GM12878 (cell line): ENCODE results near the gene DHDH. TPM values are rescaled to one million over a fixed set of nuclear protein-coding genes. Genes with fewer than 3 reads are reported as not detected.

ENCODE experiments used
- ATAC-seq: fragments of 200-7000 bp; cut with Tn5 transposase; 3 replicates; pipeline ENCODE4 v1.9.1; 2020; ENCODE audit warnings: mild to moderate bottlenecking, moderate library complexity
- BruUV-seq: library from RNA; stranded (reverse); fragments of 400-500 nt; replicated peaks from 2 replicates; lab custom pipeline; 2021; lab: Mats Ljungman, UMichigan
- CTCF ChIA-PET: fragments of 300-600 bp; sonication (Branson Sonifier 250); formaldehyde crosslinking; extraction: SDS; loops from one replicate; lab custom pipeline; 2021; ENCODE audit warnings: inconsistent platforms; lab: Yijun Ruan, JAX
- POLR2A ChIA-PET: fragments of 350-600 bp; formaldehyde crosslinking; extraction: SDS; loops from one replicate; lab custom pipeline; 2021; ENCODE audit warnings: inconsistent platforms; lab: Charles Lee
- RAD21 ChIA-PET: fragments of 300-600 bp; sonication (Branson Sonifier 250); formaldehyde crosslinking; loops from one replicate; lab custom pipeline; 2023; ENCODE audit warnings: antibody characterized with exemption; ENCODE audit not compliant: unreplicated experiment; lab: Charles Lee
- SMC1A ChIA-PET: fragments of 300-600 bp; sonication (Branson Sonifier 250); formaldehyde crosslinking; loops from one replicate; lab custom pipeline; 2023; ENCODE audit not compliant: unreplicated experiment, uncharacterized antibody; lab: Charles Lee
- DNase-seq: peaks from one replicate; pipeline ENCODE4 v3.0.0-alpha.2; 2011; ENCODE audit warnings: low read depth, low spot score
- FAIRE-seq: peaks from 3 replicates; lab custom pipeline; 2011; peaks lifted over from hg19 to GRCh38; lab: Jason Lieb, UNC
- H2AFZ ChIP-seq: 2 replicates; pipeline ENCODE4 v1.6.0; 2011; ENCODE audit warnings: low read depth, low read length, control low read depth; ENCODE audit not compliant: control insufficient read depth
- H3K27ac ChIP-seq: 2 replicates; pipeline ENCODE4 v1.5.1; 2011; ENCODE audit warnings: control low read depth; ENCODE audit not compliant: control insufficient read depth, insufficient read depth
- H3K27me3 ChIP-seq, 2 experiments: replicated peaks in 1 of 2; 2 replicates each; pipeline versions ENCODE4 v1.6.0 to v1.6.1; 2011; ENCODE audit warnings: low read length in 1 of 2; ENCODE audit not compliant: control insufficient read depth in 2 of 2, insufficient read depth in 2 of 2
- H3K36me3 ChIP-seq, 2 experiments: 2 replicates each; pipeline ENCODE4 v1.5.1; 2011; ENCODE audit warnings: low read length in 1 of 2; ENCODE audit not compliant: control insufficient read depth in 2 of 2, insufficient read depth in 2 of 2
- H3K4me1 ChIP-seq: 2 replicates; pipeline ENCODE4 v1.6.1; 2011; ENCODE audit warnings: mild to moderate bottlenecking, low read length, moderate library complexity, mixed read lengths; ENCODE audit not compliant: control insufficient read depth, insufficient read depth
- H3K4me2 ChIP-seq: 2 replicates; pipeline ENCODE4 v1.6.0; 2011; ENCODE audit warnings: control low read depth; ENCODE audit not compliant: control insufficient read depth, insufficient read depth
- H3K4me3 ChIP-seq: fragments of 200-600 bp; sonication (generic); 2 replicates; pipeline ENCODE4 v1.5.1; 2016
- H3K79me2 ChIP-seq: 2 replicates; pipeline ENCODE4 v1.6.0; 2011; ENCODE audit warnings: low read length; ENCODE audit not compliant: control insufficient read depth, insufficient read depth
- H3K9ac ChIP-seq: 2 replicates; pipeline ENCODE4 v1.8.0; 2011; ENCODE audit warnings: low read length, control low read depth, mixed read lengths; ENCODE audit not compliant: control insufficient read depth, insufficient read depth
- H3K9me3 ChIP-seq: replicated peaks from 3 replicates; pipeline ENCODE4 v1.5.1; 2011; ENCODE audit warnings: mild to moderate bottlenecking, low read length; ENCODE audit not compliant: control insufficient read depth, insufficient read depth
- H4K20me1 ChIP-seq: 2 replicates; pipeline ENCODE4 v1.6.0; 2011; ENCODE audit not compliant: control insufficient read depth, insufficient read depth
- ATF7 ChIP-seq: fragments of 450-650 bp; IDR thresholded peaks from 2 replicates; pipeline ENCODE4 v1.6.1; 2016; ENCODE audit warnings: low read depth, mild to moderate bottlenecking
- BCL3 ChIP-seq: IDR thresholded peaks from 2 replicates; pipeline ENCODE4 v1.6.1; 2011; ENCODE audit warnings: borderline replicate concordance, low read depth, mild to moderate bottlenecking, moderate library complexity, low read length; ENCODE audit not compliant: insufficient read depth, poor library complexity, severe bottlenecking
- EGR1 ChIP-seq, 2 experiments: IDR thresholded peaks; 1 replicate in 1 of 2; 2 replicates in 1 of 2; pipeline ENCODE4 v1.6.1; 2011 to 2012; ENCODE audit warnings: low read depth in 2 of 2, low read length in 2 of 2, borderline replicate concordance in 1 of 2, mild to moderate bottlenecking in 1 of 2, moderate library complexity in 1 of 2
- ESRRA ChIP-seq: IDR thresholded peaks from 2 replicates; pipeline ENCODE4 v1.6.1; 2012; ENCODE audit warnings: mild to moderate bottlenecking, low read length, improper control_type of control experiment
- ETV6 ChIP-seq, 2 experiments: fragments of 450-650 bp in 1 of 2; IDR thresholded peaks in 1 of 2; conservative IDR thresholded peaks in 1 of 2; 2 replicates each; pipeline ENCODE4 v1.6.1; 2014; ENCODE audit warnings: antibody characterized with exemption in 1 of 2, borderline replicate concordance in 1 of 2, low read depth in 1 of 2, mild to moderate bottlenecking in 1 of 2, moderate library complexity in 1 of 2
- MEF2B ChIP-seq: fragments of 450-650 bp; IDR thresholded peaks from 2 replicates; pipeline ENCODE4 v1.6.1; 2018; ENCODE audit warnings: mild to moderate bottlenecking, moderate library complexity; ENCODE audit not compliant: partially characterized antibody, poor library complexity, severe bottlenecking
- MTA2 ChIP-seq: fragments of 450-650 bp; IDR thresholded peaks from 2 replicates; pipeline ENCODE4 v1.6.1; 2016; ENCODE audit warnings: low read depth, mild to moderate bottlenecking, moderate library complexity
- POLR2A ChIP-seq: IDR thresholded peaks from 2 replicates; pipeline ENCODE4 v1.6.1; 2011; ENCODE audit warnings: low read depth, mild to moderate bottlenecking, low read length
- RBBP5 ChIP-seq: fragments of 200-600 bp; sonication (generic); conservative IDR thresholded peaks from 2 replicates; pipeline ENCODE4 v1.6.1; 2016
- RELB ChIP-seq: fragments of 450-650 bp; IDR thresholded peaks from 2 replicates; pipeline ENCODE4 v1.6.1; 2017; ENCODE audit warnings: low read depth, mild to moderate bottlenecking, moderate library complexity
- SKIL ChIP-seq: fragments of 450-650 bp; IDR thresholded peaks from 2 replicates; pipeline ENCODE4 v1.6.1; 2017; ENCODE audit warnings: mild to moderate bottlenecking, low read depth, inconsistent platforms; ENCODE audit not compliant: poor library complexity, severe bottlenecking
- ZBED1 ChIP-seq: IDR thresholded peaks from 2 replicates; pipeline ENCODE4 v1.6.1; 2016; ENCODE audit warnings: borderline replicate concordance
- WGBS: methylation state at CpG from one replicate; pipeline ENCODE4 v1.1.6; 2016; ENCODE audit warnings: low lambda C conversion rate; ENCODE audit not compliant: insufficient replicate concordance, insufficient coverage; ENCODE audit errors: missing lambda C conversion rate; 5-methylcytosine and 5-hydroxymethylcytosine counted together
- in situ Hi-C: fragments of 300-500 bp; cut with MboI; formaldehyde crosslinking; loops from 9 replicates; pipeline ENCODE4 v1.14.3; 2018; ENCODE audit warnings: mixed read lengths
- intact Hi-C: fragments of 100-400 bp; cut with micrococcal nuclease; formaldehyde crosslinking; loops from one replicate; pipeline ENCODE4 v1.14.2; 2022; ENCODE audit not compliant: unreplicated experiment
- polyA plus RNA-seq, 11 experiments: library from polyadenylated mRNA; depleted of rRNA in 4 of 11; unstranded in 6 of 11; stranded (reverse) in 5 of 11; fragments of >200 nt; fragmentation: Nextera tagmentation in 4 of 11; fragmentation: Illumina TruSeq in 1 of 11; extraction: Ambion mirVana in 4 of 11; extraction: Trizol in 1 of 11; gene quantifications; 1 replicate in 1 of 11; 2 replicates in 10 of 11; pipeline versions ENCODE4 v1.2.1 to v1.2.3, GENCODE V29; 2011 to 2016; ENCODE audit warnings: inconsistent platforms in 2 of 11, missing spikeins in 2 of 11, low read depth in 1 of 11
- total RNA-seq, 4 experiments: library from RNA; depleted of rRNA in 3 of 4; stranded (reverse); fragments of >200 nt in 3 of 4; fragmentation: Illumina TruSeq in 1 of 4; extraction: Trizol in 1 of 4; gene quantifications; 2 replicates each; pipeline versions ENCODE4 v1.2.1 to v1.2.3, GENCODE V29; 2013 to 2021
- TF ChIP-seq, protein P1 (sequence below): fragments of 450-650 bp; IDR thresholded peaks from 2 replicates; pipeline ENCODE4 v1.6.1; 2016; ENCODE audit warnings: mild to moderate bottlenecking, moderate library complexity, borderline replicate concordance

DHDH gene
- total and polyA plus RNA-seq, 10 of the 15 experiments (the other 5 are each of a cell fraction or from before 2014, with no cell fraction given), result 0.13 to 0.21 (median 0.15) TPM; not detected in 7

GRCh38 chr19:48896191-48896720 is 37.2 kb upstream of the DHDH start:
- WGBS, result 14% methylated on average over 19 of the region's 25 CpGs
- SMC1A ChIA-PET, result interaction anchor here (1.3 to 1.7 kb wide), 2 partner anchors 57 to 70 kb away, joined by 3 read pairs; no protein-coding TSS in a partner anchor
- intact Hi-C loops, result no loop called here
- ATAC-seq (peak; percentile 80), DNase-seq (no peak), FAIRE-seq (no peak)
- in situ Hi-C loops, result no loop called here
- H3K4me2 ChIP-seq, result peak overlapping the region; percentile 71
- no peaks in the 10 kb centered on the region for H3K36me3 ChIP-seq
- H3K27ac ChIP-seq, result no peak overlapping the region
- peak overlapping the region; percentile 56 for H3K4me3 ChIP-seq
- H2AFZ ChIP-seq, result peak overlapping the region; percentile 75
- RAD21 ChIA-PET, result interaction anchor here (1.0 to 2.0 kb wide), 5 partner anchors 10 to 70 kb away, joined by 3 to 10 read pairs (median 5); no protein-coding TSS in a partner anchor
- H3K9ac ChIP-seq, result no peak overlapping the region
- no peaks in the 10 kb centered on the region for H3K9me3 ChIP-seq
- no peaks in the 10 kb centered on the region for H4K20me1 ChIP-seq
- H3K4me1 ChIP-seq, result peaks cover 5% of the 10 kb centered on the region
- CTCF ChIA-PET, result interaction anchor here (1.1 to 1.4 kb wide), 3 partner anchors 10 to 54 kb away, joined by 4 to 6 read pairs (median 5); no protein-coding TSS in a partner anchor
- POLR2A ChIA-PET, result interaction anchor here (0.6 to 2.6 kb wide), 11 partner anchors 10 to 1627 kb away, joined by 3 to 22 read pairs (median 5); partner anchors contain the start of gene PPP1R15A
- H3K79me2 ChIP-seq, result peaks cover 11% of the 10 kb centered on the region
- no TSS peak for BruUV-seq
- no peaks in the 10 kb centered on the region for H3K27me3 ChIP-seq
- TF ChIP-seq ESRRA (no peak), MTA2 (no peak), EGR1 (IDR thresholded peaks at IDR 0.05; ENCODE audit: borderline replicate concordance in 1 of 2, low read depth in 2 of 2, low read length in 2 of 2) (0 out of 3 replicates have a peak, but pooled peaks of 1 of the 2 experiments have one; percentile 32), POLR2A (0 out of 2 replicates have a peak, but pooled peaks have one; percentile 27), RBBP5 (no peak), MEF2B (peak; percentile 53), RELB (no peak), ZBED1 (no peak), BCL3 (no peak), ATF7 (no peak), SKIL (no peak), ETV6 (conservative IDR thresholded peaks at IDR 0.05 in 1 of 2, IDR thresholded peaks at IDR 0.05 in 1 of 2; ENCODE audit: borderline replicate concordance in 1 of 2, low read depth in 1 of 2) (no peak)
- TF ChIP-seq, protein P1, sequence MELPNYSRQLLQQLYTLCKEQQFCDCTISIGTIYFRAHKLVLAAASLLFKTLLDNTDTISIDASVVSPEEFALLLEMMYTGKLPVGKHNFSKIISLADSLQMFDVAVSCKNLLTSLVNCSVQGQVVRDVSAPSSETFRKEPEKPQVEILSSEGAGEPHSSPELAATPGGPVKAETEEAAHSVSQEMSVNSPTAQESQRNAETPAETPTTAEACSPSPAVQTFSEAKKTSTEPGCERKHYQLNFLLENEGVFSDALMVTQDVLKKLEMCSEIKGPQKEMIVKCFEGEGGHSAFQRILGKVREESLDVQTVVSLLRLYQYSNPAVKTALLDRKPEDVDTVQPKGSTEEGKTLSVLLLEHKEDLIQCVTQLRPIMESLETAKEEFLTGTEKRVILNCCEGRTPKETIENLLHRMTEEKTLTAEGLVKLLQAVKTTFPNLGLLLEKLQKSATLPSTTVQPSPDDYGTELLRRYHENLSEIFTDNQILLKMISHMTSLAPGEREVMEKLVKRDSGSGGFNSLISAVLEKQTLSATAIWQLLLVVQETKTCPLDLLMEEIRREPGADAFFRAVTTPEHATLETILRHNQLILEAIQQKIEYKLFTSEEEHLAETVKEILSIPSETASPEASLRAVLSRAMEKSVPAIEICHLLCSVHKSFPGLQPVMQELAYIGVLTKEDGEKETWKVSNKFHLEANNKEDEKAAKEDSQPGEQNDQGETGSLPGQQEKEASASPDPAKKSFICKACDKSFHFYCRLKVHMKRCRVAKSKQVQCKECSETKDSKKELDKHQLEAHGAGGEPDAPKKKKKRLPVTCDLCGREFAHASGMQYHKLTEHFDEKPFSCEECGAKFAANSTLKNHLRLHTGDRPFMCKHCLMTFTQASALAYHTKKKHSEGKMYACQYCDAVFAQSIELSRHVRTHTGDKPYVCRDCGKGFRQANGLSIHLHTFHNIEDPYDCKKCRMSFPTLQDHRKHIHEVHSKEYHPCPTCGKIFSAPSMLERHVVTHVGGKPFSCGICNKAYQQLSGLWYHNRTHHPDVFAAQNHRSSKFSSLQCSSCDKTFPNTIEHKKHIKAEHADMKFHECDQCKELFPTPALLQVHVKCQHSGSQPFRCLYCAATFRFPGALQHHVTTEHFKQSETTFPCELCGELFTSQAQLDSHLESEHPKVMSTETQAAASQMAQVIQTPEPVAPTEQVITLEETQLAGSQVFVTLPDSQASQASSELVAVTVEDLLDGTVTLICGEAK, result no peak
